Hippocampal formation (tissue), 2 donors: ENCODE measurements around the gene RBBP8.

Source experiments
- DNase-seq, 2 donors: peaks; one replicate each; lab custom pipeline; 2025; lab: John Stamatoyannopoulos, UW

The RBBP8 gene

DNA sequence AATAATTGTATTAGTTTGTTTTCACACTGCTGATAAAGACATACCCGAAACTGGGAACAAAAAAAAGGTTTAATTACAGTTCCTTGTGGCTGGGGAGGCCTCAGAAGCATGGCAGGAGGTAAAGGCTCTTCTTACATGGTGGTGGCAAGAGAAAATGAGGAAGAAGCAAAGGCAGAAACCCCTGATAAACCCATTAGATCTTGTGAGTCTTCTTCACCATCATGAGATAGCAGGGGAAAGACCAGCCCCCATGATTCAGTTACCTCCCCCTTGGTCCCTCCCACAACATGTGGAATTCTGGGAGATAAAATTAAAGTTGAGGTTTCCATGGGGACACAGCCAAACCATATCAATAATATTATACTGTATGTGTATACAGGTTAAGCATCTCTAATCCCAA lies 128.9 kb downstream of the RBBP8 start:
- DNase-seq, result no peak

DNA sequence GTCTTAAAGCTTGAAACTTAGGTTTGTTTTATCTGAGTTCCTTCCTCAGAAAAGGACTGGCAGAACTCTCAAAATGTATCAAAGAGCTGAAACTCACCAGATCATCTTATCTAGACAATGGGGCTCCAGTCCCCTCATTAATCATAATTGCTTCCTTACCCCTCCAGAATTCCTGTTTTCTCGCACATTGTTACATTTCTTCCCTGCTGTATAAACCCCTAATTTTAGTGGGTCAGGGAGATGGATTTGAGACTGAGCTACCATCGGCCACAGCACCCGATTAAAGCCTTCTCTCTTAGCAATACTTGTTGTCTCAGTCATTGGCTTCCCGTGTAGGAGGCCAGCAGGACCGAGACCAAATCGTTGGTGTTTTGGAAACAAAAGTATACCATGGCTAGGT lies 130.4 kb downstream of the RBBP8 start:
- DNase-seq, result no peak

DNA sequence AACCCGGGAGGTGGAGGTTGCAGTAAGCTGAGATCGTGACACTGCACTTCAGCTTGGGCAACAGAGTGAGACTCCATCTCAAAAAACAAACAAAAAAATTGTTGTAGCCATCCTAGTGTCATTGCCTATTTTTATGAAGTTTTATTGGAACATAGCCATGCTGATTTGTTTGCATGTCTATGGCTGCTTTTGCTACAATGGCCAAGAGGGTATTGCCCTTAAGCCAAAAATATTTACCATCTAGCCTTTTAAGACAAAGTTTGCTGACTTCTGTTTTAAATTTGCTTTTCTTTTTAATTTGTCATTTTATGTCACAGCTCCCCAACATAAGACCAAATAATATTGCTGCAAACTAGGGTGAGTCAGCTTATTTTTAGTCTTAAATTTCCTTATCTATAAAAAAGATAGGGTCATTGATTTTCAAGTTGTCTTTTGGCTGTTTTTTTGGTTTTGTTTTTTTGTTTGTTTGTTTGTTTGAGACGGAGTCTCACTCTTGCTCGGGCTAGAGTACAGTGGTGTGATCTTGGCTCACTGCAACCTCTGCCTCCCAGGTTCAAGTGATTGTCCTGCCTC lies 132.2 kb downstream of the RBBP8 start:
- no peak for DNase-seq

- no peak for DNase-seq
These were observed 132.9 kb downstream of the RBBP8 start for GRCh38 chr18:23066060-23066459.

GRCh38 chr18:23066504-23067039 lies 133.4 kb downstream of the RBBP8 start:
- no peak for DNase-seq

DNA sequence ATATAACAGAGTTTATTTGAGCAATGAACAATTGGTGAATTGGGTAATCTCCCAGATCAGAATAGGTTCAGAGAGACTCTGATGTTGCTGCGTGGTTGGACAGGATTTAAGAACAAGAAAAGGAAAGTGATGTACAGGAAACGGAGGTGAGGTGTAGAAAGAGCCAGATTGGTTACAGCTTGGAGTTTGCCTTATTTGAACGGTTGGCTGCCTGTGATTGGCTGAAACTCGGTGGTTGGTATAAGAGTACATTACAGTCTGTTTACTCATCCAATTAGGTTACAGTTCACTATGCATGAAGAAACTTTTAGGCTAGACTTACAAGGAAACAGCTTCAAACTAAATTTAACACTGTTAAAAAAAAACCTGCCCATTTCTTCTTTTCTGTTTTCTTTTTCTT lies 134.1 kb downstream of the RBBP8 start:
- DNase-seq, result no peak

DNA sequence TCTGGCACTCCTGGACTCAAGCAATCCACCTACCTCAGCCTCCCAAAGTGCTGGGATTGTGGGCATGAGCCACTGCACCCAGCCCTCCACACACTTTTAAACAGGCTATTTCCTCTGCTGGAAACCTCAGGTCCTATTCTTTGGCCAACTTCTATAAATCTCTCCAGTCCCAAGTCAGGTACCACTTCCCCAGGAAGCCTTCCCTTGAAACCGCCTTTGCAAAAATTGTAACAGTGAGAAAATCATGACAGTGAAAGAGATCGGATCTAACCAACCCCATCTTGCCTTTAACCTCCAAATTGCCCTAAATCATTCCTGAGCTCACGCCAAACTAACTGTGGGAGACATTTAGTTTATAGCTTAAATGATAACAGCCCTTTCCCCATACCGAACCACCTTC lies 134.9 kb downstream of the RBBP8 start:
- no peak for DNase-seq

GRCh38 chr18:23068570-23069310 lies 135.6 kb downstream of the RBBP8 start:
- DNase-seq, result no peak

- DNase-seq, result no peak
These were observed 136.4 kb downstream of the RBBP8 start for GRCh38 chr18:23069481-23069880.

GRCh38 chr18:23069898-23070297 lies 136.8 kb downstream of the RBBP8 start:
- DNase-seq, result no peak

DNA sequence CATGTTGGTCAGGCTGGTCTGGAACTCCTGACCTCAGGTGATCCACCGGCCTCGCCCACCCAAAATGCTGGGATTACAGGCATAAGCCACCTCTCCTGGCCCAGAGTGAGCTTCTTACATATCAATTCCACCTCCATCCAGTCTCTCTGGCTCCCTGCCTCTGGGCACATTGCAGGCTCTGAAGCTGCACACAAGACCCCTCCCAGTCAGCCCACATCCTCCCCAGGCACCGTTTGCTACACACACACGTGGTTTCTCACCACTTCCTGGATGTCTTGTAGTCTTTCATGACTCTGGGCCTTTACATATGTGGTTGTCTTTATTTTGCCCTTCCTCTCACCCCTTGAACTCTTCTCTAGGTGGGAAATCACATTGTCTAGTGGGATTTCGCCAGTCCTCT lies 138.2 kb downstream of the RBBP8 start:
- DNase-seq, result peak in 1 of 2 donors; percentile 9

DNA sequence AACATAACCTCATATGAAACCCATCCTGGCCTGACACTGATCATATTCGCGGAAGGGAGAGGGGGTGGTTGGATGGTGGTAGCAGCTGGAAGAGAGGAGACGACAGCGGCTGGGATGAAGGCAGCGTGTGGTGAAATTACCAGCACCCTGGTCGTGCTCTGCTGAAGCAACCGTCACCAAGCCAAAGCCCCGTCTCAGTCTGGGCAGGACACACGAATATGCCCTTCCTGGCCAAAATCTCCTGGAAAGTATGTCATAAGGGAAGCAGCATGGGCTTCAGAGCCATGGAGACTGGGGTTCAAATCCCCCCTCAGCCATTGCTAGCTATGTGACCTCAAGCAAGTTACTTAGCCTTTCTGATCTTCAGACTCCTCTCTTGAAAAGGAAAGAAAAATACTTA lies 139.0 kb downstream of the RBBP8 start:
- no peak for DNase-seq

GRCh38 chr18:23073996-23074606 lies 141.0 kb downstream of the RBBP8 start:
- DNase-seq, result no peak
